Activated CD8-positive, alpha-beta memory T cell treated with anti-CD3 and anti-CD28 coated beads for 36 hours (primary cell): ENCODE results near the gene WDR91. TPM values are rescaled to one million over a fixed set of nuclear protein-coding genes. Genes with fewer than 3 reads are reported as not detected.
"Not testable (repeated sequence)": the region's sequence is repeated elsewhere in the genome, so short reads cannot be mapped to it uniquely, and the experiment has no call there.

Experiments
- CTCF ChIA-PET: fragments of 350-600 bp; sonication (Branson Sonifier 250); formaldehyde crosslinking; loops from one replicate; lab custom pipeline; 2021; ENCODE audit warnings: antibody characterized with exemption; lab: Charles Lee
- POLR2A ChIA-PET: fragments of 350-600 bp; sonication (Branson Sonifier 250); formaldehyde crosslinking; loops from one replicate; lab custom pipeline; 2021; ENCODE audit warnings: antibody characterized with exemption; lab: Charles Lee
- total RNA-seq, 2 experiments: library from RNA; stranded (reverse); gene quantifications; one replicate each; pipeline ENCODE4 v1.2.3, GENCODE V29; 2021

WDR91 gene
- total RNA-seq, 2 experiments from 2014 or later: 23.9 to 29.1 TPM

- CTCF ChIA-PET: no interaction called here
- POLR2A ChIA-PET: no interaction called here
These were observed 24.5 kb upstream of the WDR91 start for GRCh38 chr7:135235841-135236240.

- POLR2A ChIA-PET: no interaction called here
- CTCF ChIA-PET: no interaction called here
These were observed 23.4 kb upstream of the WDR91 start for GRCh38 chr7:135234727-135235126.

DNA sequence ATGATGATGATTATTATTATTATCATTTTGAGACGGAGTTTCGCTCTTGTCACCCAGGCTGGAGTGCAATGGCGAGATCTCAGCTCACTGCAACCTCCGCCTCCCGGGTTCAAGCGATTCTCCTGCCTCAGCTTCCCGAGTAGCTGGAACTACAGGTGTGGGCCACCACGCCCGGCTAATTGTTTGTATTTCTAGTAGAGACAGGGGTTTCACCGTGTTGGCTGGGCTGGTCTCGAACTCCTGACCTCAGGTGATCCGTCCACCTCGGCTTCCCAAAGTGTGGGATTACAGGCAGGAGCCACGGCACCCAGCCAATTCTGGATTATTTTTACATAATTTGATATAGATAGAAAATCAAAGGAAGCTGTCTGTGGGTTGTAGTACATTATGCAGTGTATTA, 22.8 kb upstream of the WDR91 start:
- POLR2A ChIA-PET, CTCF ChIA-PET: not testable (repeated sequence)

- ChIA-PET POLR2A (no interaction called here), CTCF (no interaction called here)
These were observed 22.2 kb upstream of the WDR91 start, which contains the start of gene STRA8 for GRCh38 chr7:135233570-135233969. TSS of gene STRA8 (plus strand) at chr7:135233838. CDS start at chr7:135240525, 6,687 bp downstream.

DNA sequence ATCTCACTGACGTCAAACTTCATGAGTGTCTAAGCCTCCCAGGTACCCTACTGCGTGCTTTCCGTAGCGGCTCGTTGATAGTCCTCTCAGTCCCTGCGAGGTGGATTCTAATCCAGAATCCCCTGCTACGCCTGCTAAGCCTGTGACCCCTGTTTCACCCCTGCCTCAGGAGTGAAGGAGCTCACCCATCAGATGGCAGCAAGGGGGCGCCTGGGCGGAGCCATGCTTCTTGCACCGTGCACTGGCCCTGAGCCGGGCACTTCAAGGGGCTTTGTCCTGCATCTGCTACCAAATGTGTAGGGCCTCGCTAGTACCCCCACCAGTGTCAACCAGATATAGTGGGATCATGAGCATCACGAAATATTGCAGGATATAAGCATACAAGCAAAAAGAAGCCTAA, 21.4 kb upstream of the WDR91 start:
- POLR2A ChIA-PET: no interaction called here
- CTCF ChIA-PET: no interaction called here

GRCh38 chr7:135232087-135232486, 20.8 kb upstream of the WDR91 start:
- CTCF ChIA-PET: no interaction called here
- POLR2A ChIA-PET: no interaction called here

GRCh38 chr7:135231686-135232085, 20.4 kb upstream of the WDR91 start:
- POLR2A ChIA-PET: no interaction called here
- CTCF ChIA-PET: no interaction called here

GRCh38 chr7:135224027-135224426, 12.7 kb upstream of the WDR91 start:
- POLR2A ChIA-PET: no interaction called here
- CTCF ChIA-PET: no interaction called here

GRCh38 chr7:135217645-135218509, 6.6 kb upstream of the WDR91 start:
- ChIA-PET POLR2A (no interaction called here), CTCF (no interaction called here)

DNA sequence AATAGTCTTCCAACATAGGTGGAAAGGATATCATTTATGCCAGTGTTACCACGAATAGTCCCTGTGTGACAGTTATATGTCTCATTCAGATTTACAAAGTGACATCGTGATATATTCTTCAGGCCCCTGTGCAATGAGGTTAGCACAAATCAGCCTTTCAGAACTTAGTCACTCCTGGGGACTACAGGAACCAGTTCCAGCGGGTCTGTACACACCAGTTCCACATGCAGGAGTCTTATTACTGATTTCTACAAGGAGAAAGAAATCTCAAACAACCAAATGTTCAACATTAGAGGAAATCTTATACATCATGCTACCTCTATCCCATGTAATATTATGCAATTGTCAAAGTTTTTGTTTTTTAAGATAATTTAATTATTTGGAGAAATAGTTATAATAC, 4.4 kb upstream of the WDR91 start:
- ChIA-PET POLR2A (no interaction called here), CTCF (no interaction called here)

DNA sequence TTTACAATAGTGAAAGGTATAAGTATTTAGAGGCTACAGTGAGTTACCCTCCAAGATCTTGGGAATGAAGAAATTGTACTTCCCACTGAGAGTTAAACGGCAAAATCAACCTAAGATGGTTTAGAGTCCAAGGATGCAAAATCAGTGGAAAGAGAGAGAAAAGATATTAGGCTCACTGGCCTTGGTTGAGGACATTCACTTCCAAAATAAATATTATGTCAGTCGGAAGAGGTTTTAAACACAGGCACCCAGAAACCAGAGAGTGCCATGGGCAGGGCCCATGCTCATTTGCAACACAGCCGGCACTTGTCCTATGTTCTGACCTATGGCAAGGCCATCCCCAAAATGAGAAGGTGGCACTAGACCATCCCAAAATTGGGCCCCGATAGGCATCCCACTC, 3.9 kb upstream of the WDR91 start:
- CTCF ChIA-PET: no interaction called here
- POLR2A ChIA-PET: no interaction called here

DNA sequence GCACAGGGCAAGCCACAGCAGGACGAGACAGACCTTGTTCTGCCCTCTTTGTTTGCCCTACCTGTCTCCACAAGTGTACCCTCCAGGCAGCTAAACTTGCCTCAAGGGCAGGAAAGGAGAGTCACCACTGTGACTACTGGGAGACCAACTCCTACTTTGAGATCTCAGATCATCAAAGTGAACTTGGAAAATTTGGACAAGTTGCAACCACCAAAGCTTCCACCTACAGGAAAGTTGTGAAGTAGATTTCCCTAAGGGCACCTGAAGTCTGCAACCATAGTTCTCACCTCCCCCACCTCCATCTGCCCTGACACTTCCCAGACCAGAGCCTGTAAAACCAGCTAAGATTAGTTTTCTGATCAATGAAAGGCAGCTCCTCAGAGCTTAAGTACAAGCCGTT, 2.5 kb upstream of the WDR91 start:
- POLR2A ChIA-PET: no interaction called here

GRCh38 chr7:135211946-135212685, 790 bp upstream of the WDR91 start:
- POLR2A ChIA-PET: interaction anchor here (2.0 kb wide), 1 partner anchor 42 kb away, joined by 12 read pairs; the partner anchor contains the start of gene CYREN
- CTCF ChIA-PET: interaction anchor here (0.6 to 2.9 kb wide), 3 partner anchors 42 to 891 kb away, joined by 3 to 19 read pairs (median 5); partner anchors contain the start of gene CYREN

More for the DNA sequence above, 2.5 kb upstream of the WDR91 start:
- CTCF ChIA-PET: no interaction called here

GRCh38 chr7:135210888-135211178, 493 bp downstream of the WDR91 start:
- ChIA-PET CTCF (interaction anchor here (0.9 to 2.9 kb wide), 2 partner anchors 31 to 41 kb away, joined by 3 to 19 read pairs; partner anchors contain the start of gene CYREN), POLR2A (interaction anchor here (0.7 to 2.0 kb wide), 2 partner anchors 41 to 63 kb away, joined by 3 to 12 read pairs; partner anchors contain the start of genes CYREN and TMEM140)

DNA sequence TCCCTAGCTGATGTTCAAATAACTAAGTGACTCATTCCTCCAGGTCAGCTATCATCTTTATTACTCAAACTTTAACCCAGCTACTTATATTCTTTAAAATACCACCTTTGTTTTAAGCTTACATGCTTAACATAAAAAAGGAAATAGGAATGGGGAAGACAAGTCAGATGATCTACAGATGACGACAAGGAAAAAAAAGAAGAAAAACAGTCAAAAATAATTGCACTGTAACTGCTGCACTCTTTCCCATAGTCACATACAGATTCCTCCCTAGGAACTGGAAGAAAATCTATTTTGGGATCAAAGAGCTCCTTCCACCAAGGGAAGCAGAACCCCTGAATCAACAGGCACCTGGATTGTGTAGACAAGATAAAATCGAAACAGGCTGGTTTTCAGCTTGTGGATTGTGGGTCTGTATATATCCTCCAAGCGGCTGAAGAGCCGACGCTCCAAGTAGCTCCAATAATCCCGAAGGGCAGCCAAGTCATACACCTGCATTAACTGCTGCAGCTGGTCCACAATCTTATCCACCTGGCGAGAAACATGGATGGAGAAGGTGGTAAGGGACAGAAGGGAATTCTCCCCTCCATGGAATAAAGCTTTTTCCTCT, 2.0 kb downstream of the WDR91 start:
- CTCF ChIA-PET: interaction anchor here (2.9 kb wide), 1 partner anchor 39 kb away, joined by 19 read pairs; the partner anchor contains the start of gene CYREN
- POLR2A ChIA-PET: interaction anchor here (1.1 kb wide), 1 partner anchor 62 kb away, joined by 3 read pairs; the partner anchor contains the start of gene TMEM140

DNA sequence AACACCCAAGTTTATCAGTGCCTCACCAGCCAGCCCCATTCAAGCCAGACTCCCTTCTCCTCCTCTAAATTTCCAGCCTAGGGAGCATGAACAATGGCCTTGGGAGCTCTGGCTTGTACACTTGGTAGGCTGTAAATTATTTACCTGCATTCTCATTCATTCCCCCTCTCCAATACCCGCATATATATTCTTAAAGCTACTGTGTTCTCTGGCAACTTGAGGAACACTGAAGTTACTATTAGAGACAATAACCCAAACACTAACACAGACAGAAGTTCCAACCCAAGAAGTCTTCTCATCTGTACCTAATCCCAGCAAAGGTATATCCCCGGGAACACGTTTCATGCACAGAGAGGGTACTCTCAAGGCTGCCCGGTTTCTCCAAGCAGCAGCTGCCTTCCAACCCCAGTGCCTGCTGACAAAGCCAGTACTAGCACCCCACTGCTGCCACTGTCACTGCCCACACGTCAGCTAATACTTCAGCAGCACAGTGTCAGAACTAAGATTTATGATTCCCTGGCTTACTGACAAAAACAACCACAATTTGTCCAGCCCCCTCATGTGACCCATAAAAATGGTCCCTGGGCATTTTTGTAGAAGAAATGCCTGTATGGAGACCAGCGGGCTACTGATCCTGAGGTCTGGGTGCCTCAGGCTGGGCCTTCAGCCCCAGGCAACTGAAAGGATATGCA, 3.1 kb downstream of the WDR91 start:
- ChIA-PET CTCF (interaction anchor here (2.0 kb wide), 1 partner anchor 37 kb away, joined by 6 read pairs; the partner anchor contains the start of gene CYREN), POLR2A (no interaction called here)

DNA sequence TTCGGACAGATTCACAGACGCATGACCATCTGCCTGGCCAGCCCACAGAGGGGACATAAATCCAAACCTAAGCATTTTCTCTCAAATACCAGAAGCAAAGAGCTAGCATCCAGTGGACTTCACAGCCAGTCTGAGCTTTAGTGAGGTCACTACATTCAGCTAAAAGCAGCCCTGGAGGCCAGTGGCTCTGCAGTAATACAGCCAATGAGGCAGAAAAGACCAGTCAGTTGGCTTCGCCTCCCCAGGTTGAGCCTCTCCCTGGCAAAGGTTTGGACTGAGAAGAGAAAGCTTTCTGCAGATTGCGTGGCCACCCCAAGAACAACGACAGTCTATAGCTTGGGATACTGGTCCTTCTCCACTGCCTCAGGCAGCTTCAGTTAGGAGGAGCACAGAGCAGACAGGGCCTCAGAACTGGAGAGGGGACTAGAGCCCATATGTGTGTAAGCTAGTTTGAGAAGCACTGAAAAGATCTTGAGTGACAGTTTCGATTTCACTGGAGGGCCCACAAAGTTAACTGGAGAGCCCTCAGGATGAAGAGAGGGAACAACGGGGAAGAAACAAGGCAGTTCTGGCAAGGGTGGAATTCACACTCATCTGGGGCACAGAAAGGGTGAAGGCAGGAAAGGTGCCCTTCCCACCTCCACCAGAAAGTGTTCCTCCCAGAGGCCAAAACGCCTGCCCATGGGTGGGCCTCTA, 3.8 kb downstream of the WDR91 start:
- CTCF ChIA-PET: interaction anchor here (2.0 kb wide), 1 partner anchor 37 kb away, joined by 6 read pairs; the partner anchor contains the start of gene CYREN
- POLR2A ChIA-PET: no interaction called here

GRCh38 chr7:135206941-135207391, 4.4 kb downstream of the WDR91 start:
- ChIA-PET CTCF (interaction anchor here (2.0 kb wide), 1 partner anchor 36 kb away, joined by 6 read pairs; the partner anchor contains the start of gene CYREN), POLR2A (no interaction called here)
